Liver (tissue), 9 donors: ENCODE data around the gene RERE. TPM values are rescaled to one million over a fixed set of nuclear protein-coding genes. Genes with fewer than 3 reads are reported as not detected.
A peak's percentile ranks its signal among the peaks of the same experiment; 100 is the strongest.

Experiments
- DNase-seq: peaks from one replicate; pipeline ENCODE4 v3.0.0-alpha.2; 2017; ENCODE audit warnings: low spot score
- H3K27ac ChIP-seq, 2 donors: one replicate each; pipeline ENCODE4 v1.7.0; 2013; ENCODE audit warnings: inconsistent platforms in 2 of 2, low read length in 2 of 2, control low read depth in 1 of 2, low read depth in 1 of 2, mild to moderate bottlenecking in 1 of 2
- H3K27me3 ChIP-seq, 4 donors: one replicate each; pipeline versions ENCODE4 v1.6.1 to v1.7.0; 2013; ENCODE audit warnings: low read length in 3 of 4, inconsistent platforms in 1 of 4, mild to moderate bottlenecking in 1 of 4, moderate library complexity in 1 of 4; ENCODE audit not compliant: control insufficient read depth in 4 of 4, insufficient read depth in 4 of 4
- H3K36me3 ChIP-seq, 4 donors: one replicate each; pipeline versions ENCODE4 v1.6.1 to v1.7.0; 2013; ENCODE audit warnings: low read length in 3 of 4, mild to moderate bottlenecking in 3 of 4, low read depth in 1 of 4, moderate library complexity in 1 of 4; ENCODE audit not compliant: control insufficient read depth in 4 of 4, insufficient read depth in 3 of 4
- H3K4me1 ChIP-seq, 4 donors: one replicate each; pipeline versions ENCODE4 v1.6.1 to v1.7.0; 2013; ENCODE audit warnings: low read length in 3 of 4, mild to moderate bottlenecking in 3 of 4, moderate library complexity in 1 of 4; ENCODE audit not compliant: control insufficient read depth in 4 of 4, insufficient read depth in 4 of 4
- H3K4me3 ChIP-seq, 3 donors: one replicate each; pipeline versions ENCODE4 v1.6.1 to v1.7.0; 2013; ENCODE audit warnings: low read length in 3 of 3, control low read depth in 1 of 3, low read depth in 1 of 3, mild to moderate bottlenecking in 1 of 3
- H3K9ac ChIP-seq, 2 donors: one replicate each; pipeline ENCODE4 v1.7.0; 2013; ENCODE audit warnings: low read length in 2 of 2, mild to moderate bottlenecking in 2 of 2, moderate library complexity in 2 of 2, control low read depth in 1 of 2, low read depth in 1 of 2
- H3K9me3 ChIP-seq, 4 donors: one replicate each; pipeline versions ENCODE4 v1.6.1 to v1.7.0; 2013; ENCODE audit warnings: low read length in 3 of 4; ENCODE audit not compliant: control insufficient read depth in 4 of 4
- ATF3 ChIP-seq: IDR thresholded peaks from 2 replicates; pipeline ENCODE4 v1.6.1; 2016; ENCODE audit warnings: antibody characterized with exemption
- CTCF ChIP-seq: fragments of 150-350 bp; IDR thresholded peaks from 2 replicates; pipeline ENCODE4 v1.5.1; 2017; ENCODE audit warnings: improper control_type of control experiment, low read depth, low read length; ENCODE audit not compliant: missing input control
- FOXA2 ChIP-seq: IDR thresholded peaks from 2 replicates; pipeline ENCODE4 v1.6.1; 2016; ENCODE audit warnings: antibody characterized with exemption
- HNF4A ChIP-seq, 2 donors: conservative IDR thresholded peaks; 2 replicates each; pipeline ENCODE4 v1.6.1; 2016; ENCODE audit warnings: antibody characterized with exemption in 2 of 2, mild to moderate bottlenecking in 2 of 2
- HNF4G ChIP-seq: IDR thresholded peaks from 2 replicates; pipeline ENCODE4 v1.6.1; 2016; ENCODE audit warnings: antibody characterized with exemption
- JUND ChIP-seq, 2 donors: IDR thresholded peaks; 2 replicates each; pipeline ENCODE4 v1.6.1; 2016; ENCODE audit warnings: antibody characterized with exemption in 2 of 2
- MAX ChIP-seq: IDR thresholded peaks from 2 replicates; pipeline ENCODE4 v1.6.1; 2016; ENCODE audit warnings: antibody characterized with exemption
- REST ChIP-seq: IDR thresholded peaks from 2 replicates; pipeline ENCODE4 v1.6.1; 2016; ENCODE audit warnings: antibody characterized with exemption, mild to moderate bottlenecking
- SP1 ChIP-seq: IDR thresholded peaks from 2 replicates; pipeline ENCODE4 v1.6.1; 2018; ENCODE audit warnings: antibody characterized with exemption, mild to moderate bottlenecking
- TAF1 ChIP-seq: conservative IDR thresholded peaks from 2 replicates; pipeline ENCODE4 v1.6.1; 2016; ENCODE audit warnings: antibody characterized with exemption, mild to moderate bottlenecking
- YY1 ChIP-seq: IDR thresholded peaks from 2 replicates; pipeline ENCODE4 v1.6.1; 2016; ENCODE audit warnings: antibody characterized with exemption, mild to moderate bottlenecking
- ZBTB33 ChIP-seq: IDR thresholded peaks from 2 replicates; pipeline ENCODE4 v1.6.1; 2016; ENCODE audit warnings: antibody characterized with exemption
- WGBS: extraction: QIAGEN DNeasy Blood & Tissue Kit; methylation state at CpG from one replicate; pipeline ENCODE4 v1.1.7; 2013; 5-methylcytosine and 5-hydroxymethylcytosine counted together
- polyA plus RNA-seq, 2 donors: library from polyadenylated mRNA; stranded (reverse) in 1 of 2; unstranded in 1 of 2; fragments of 200-250 nt in 1 of 2; fragments of >200 nt in 1 of 2; fragmentation: Nextera tagmentation in 1 of 2; extraction: Ambion mirVana in 1 of 2; gene quantifications; one replicate each; pipeline versions ENCODE4 v1.2.1 to v1.2.3, GENCODE V29; 2013 to 2015
- total RNA-seq, 2 donors: library from RNA; depleted of rRNA; stranded (reverse); fragments of >200 nt; gene quantifications; one replicate each; pipeline ENCODE4 v1.2.3, GENCODE V29; 2014
- donor health status: healthy.
- donor health status: healthy.
- donor health status: healthy.
- donor health status: healthy.
- donor health status: healthy.

Gene RERE
- total and polyA plus RNA-seq, 4 donors: 9.8 to 49.1 (median 24.8) TPM

- H3K9ac ChIP-seq: peak overlapping the region; percentile 58 to 91
- WGBS: 19% methylated on average over 14 of the region's 14 CpGs
- H3K27ac ChIP-seq: peak overlapping the region; percentile 42 to 64
- no peak for DNase-seq
- peaks cover 2 to 21% (median 4%) of the 10 kb centered on the region in 4 donors for H3K4me1 ChIP-seq
- H3K27me3 ChIP-seq: no peaks in the 10 kb centered on the region
- TF ChIP-seq CTCF: no peak
- TF ChIP-seq ATF3: no peak
- TF ChIP-seq YY1: peak; percentile 9
- H3K36me3 ChIP-seq: no peaks in the 10 kb centered on the region
- H3K9me3 ChIP-seq: no peaks in the 10 kb centered on the region
- peak overlapping the region; percentile 45 to 55 (median 55) for H3K4me3 ChIP-seq
Observed at GRCh38 chr1:8680664-8681650, 136.5 kb downstream of the RERE start.

- no peaks in the 10 kb centered on the region for H3K36me3 ChIP-seq
- H3K27me3 ChIP-seq: no peaks in the 10 kb centered on the region
- TF ChIP-seq ATF3 (no peak), HNF4A (conservative IDR thresholded peaks at IDR 0.05) (peak; percentile 21 to 54), ZBTB33 (no peak)
- peak overlapping the region in 2 of 3 donors; percentile 45 to 55 for H3K4me3 ChIP-seq
- DNase-seq: no peak
- H3K9me3 ChIP-seq: no peaks in the 10 kb centered on the region
- H3K4me1 ChIP-seq: peaks cover 2 to 21% (median 4%) of the 10 kb centered on the region in 4 donors
- H3K27ac ChIP-seq: peak overlapping the region in 1 of 2 donors; percentile 64
- 75% methylated on average over 7 of the region's 7 CpGs for WGBS
- no peak overlapping the region for H3K9ac ChIP-seq
Observed at GRCh38 chr1:8679929-8680663, 137.3 kb downstream of the RERE start.

GRCh38 chr1:8679395-8679800 lies 138.0 kb downstream of the RERE start:
- peaks cover 2 to 21% (median 6%) of the 10 kb centered on the region in 4 donors for H3K4me1 ChIP-seq
- H3K9ac ChIP-seq: no peak overlapping the region
- no peaks in the 10 kb centered on the region for H3K27me3 ChIP-seq
- no peak overlapping the region for H3K4me3 ChIP-seq
- H3K36me3 ChIP-seq: no peaks in the 10 kb centered on the region
- H3K9me3 ChIP-seq: no peaks in the 10 kb centered on the region
- DNase-seq: no peak
- H3K27ac ChIP-seq: no peak overlapping the region
- WGBS: 83% methylated on average over 2 of the region's 2 CpGs
- TF ChIP-seq SP1: no peak
- no peak for TF ChIP-seq FOXA2
- no peak for TF ChIP-seq ATF3
- TF ChIP-seq ZBTB33: no peak
- no peak for TF ChIP-seq YY1
- no peak for TF ChIP-seq HNF4G
- no peak for TF ChIP-seq JUND (IDR thresholded peaks at IDR 0.05)
- TF ChIP-seq MAX: no peak
- TF ChIP-seq TAF1: no peak
- no peak for TF ChIP-seq REST
